IPS DF 19.7 (cell line): ENCODE measurements around the gene GFRA1.

Experiments used
- DNase-seq: peaks from one replicate; pipeline ENCODE4 v3.0.0-alpha.2; 2013; ENCODE audit warnings: low read depth, low spot score

The GFRA1 gene

GRCh38 chr10:116241085-116241484, 31.9 kb downstream of the GFRA1 start:
- no peak for DNase-seq

DNA sequence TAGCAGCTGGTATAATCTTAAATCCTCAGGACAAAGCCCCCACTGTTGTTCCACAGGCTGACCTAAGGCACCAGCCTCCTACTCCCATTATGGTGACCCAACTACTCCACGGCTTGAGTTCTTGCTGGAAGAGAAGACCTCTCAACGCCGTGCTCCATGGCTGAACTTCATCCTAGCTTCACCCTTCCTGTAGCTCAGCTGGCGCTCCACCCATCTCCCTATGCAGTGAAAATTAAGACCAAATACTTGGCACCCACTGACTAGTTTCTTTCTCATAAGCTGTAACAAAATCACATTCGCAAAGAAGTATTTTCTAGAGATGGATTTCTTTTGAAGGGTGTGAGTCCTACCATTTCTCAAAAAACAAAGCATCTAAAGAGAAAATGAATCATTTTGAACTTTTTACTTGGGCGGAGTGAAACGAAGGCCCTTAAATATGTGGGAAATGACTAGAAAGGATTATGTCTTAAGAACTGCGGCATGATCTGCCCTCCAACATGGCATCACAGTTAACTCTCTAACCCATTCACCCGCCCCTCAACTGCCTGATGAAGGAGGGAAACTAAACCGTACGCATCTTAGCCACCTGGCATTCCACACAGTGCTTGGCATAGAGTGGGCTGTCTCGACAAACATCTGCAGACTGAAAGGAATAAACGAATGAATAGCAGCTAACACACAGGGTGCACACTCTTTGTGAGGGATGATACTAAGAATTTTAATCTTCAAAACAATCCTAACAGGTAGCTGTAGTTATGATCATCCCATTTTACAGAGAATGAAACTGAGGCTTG, 32.7 kb downstream of the GFRA1 start:
- no peak for DNase-seq

- no peak for DNase-seq
Observed at GRCh38 chr10:116239229-116239628, 33.8 kb downstream of the GFRA1 start.

GRCh38 chr10:116237970-116238369, 35.0 kb downstream of the GFRA1 start:
- DNase-seq: no peak

DNA sequence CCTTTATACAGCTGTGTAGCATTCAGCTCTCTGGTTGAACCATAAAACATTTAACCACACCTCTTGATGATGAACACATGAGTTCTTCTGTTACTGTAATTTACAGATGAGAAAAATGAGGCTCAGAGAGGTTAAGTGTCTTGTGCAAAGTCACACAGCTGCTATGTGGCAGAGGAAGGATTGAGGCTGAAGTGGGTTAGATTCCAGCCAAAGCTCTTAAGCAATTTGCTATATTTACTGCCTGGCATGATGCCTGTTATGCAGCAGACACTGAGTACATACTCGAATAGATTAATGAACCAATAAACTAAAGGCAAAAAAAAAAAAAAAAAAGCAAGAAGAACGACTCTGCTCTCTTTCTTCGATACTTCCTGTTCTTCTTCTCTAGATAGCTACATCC, 35.7 kb downstream of the GFRA1 start:
- no peak for DNase-seq

- DNase-seq: no peak
Observed at GRCh38 chr10:116233230-116233629, 39.8 kb downstream of the GFRA1 start.

GRCh38 chr10:116232613-116233012, 40.4 kb downstream of the GFRA1 start:
- DNase-seq: no peak

DNA sequence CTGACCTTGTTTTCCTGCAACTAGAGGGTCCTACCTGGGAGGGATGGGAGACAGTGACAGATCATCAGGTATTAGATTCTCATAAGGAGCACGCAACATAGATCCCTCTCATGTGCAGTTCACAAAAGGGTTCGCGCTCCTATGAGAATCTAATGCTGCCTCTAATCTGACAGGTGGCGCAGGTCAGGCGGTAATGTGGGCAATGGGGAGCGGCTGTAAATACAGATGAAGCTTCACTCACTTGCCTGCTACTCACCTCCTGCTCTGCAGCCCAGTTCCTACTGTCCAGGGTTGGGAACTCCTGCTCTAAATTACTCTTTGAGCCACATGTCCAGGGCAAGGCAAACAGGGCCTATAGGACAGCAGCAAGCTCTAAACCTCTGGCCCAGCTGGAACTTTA, 46.2 kb downstream of the GFRA1 start:
- DNase-seq: no peak

DNA sequence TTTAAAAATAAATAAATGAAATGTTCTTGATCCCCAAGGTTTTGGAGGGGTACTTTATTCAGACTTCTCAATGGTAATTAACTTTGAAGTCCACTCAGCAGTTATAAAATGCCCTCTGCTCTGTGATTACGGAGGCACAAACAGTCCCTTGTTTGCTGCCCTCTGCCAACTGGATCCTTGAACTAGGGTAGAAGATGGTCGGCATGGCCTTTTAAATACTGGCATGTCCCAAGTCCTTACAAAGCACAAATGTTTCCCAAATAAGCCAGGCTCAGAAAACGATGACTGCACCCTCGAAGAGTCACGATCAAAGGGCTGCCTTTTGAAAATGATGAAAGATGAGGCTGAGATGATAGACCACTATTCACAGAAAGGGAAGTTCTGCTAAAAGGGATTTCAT, 47.0 kb downstream of the GFRA1 start:
- DNase-seq: no peak

GRCh38 chr10:116223289-116223688, 49.7 kb downstream of the GFRA1 start:
- DNase-seq: no peak

- no peak for DNase-seq
Observed at GRCh38 chr10:116221053-116221452, 52.0 kb downstream of the GFRA1 start.

DNA sequence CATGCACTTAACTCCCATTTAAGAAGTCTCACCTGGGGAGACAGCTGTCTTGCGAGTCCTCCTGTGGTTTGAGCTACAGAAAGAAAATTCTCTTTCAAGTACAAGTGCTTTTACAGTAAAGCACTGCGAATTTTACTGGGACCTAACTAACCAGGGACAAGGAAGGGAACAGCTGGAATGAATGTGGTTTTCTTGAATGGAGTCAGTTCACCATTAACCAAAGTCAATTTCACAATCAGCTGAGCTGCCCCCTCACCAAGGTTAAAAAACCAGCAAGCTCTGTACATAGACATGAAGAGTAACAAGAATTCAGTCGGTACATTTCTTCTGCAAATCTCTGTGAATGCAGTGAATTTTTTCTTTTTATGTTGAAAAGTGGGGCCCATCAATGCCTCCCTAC, 56.3 kb downstream of the GFRA1 start:
- DNase-seq: no peak

DNA sequence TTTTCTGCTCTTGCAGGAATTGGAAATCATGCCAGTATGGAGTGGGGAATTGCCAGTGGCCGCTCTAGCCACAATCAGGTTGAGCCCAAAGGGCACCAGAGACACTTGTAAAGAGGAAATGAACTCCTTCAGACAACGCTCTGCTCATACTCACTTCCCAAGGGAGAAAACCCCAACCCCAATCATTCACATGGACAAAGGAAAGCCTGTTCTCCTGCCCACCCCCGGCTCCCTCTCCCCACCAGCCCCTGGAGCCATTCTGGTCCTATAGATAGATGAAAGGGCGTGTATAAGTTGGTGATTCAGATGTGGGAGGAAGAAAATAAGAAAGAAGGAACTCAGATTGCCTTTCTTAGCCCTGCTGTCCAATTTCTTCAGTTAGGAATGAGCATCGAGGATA, 57.4 kb downstream of the GFRA1 start:
- DNase-seq: no peak

DNA sequence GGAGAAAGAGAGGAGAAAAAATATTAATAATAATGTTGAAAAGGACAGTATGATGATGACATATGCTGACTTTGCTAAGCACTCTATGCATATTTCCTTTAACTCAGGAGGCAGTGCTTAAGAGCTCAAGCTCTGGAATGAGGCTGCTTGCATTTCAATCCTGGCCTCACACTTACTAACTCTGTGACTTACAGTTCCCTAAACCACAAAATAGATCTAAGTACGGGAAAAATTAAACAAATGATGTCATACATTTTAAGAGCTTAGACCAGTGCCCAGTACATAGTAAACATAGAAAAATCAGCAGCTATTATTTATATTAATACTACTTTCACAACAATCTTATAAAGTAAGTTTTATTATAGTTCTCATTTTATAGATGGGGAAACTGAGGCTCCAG, 61.3 kb downstream of the GFRA1 start:
- no peak for DNase-seq

DNA sequence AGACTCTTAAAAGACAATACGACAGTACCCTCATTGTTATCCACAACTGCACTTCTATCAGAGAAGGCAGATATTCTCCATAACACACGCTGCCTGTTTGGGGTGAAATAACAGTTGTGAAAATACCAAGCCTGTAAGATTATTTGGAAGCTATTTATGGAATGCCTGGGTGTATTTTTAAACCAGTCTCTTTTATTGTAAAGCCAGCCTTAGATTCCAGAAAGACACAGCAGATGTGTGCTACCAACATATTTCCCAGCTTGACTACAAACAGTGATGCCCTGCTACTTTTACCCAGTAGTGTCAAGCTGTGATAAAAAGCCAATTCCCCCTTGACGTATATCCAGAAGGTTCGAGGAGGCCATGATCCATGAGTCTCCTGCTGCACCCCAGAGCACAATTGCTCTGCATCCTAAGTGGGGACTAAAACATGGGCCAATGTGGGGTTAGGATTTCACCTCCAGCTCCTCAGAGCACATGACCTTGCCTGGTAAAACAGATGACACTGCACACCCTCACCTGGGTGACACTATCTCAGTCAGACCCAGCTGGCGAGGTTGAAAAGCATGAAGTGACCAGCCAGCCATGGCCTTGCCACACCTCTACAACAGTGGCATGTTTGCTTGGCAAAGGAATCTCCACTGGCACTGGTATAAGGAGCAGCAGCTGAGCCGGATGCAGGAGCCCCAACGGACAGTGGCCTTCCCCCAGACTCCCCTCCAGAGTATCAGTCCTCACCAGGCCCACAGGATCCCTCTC, 62.2 kb downstream of the GFRA1 start:
- no peak for DNase-seq

DNA sequence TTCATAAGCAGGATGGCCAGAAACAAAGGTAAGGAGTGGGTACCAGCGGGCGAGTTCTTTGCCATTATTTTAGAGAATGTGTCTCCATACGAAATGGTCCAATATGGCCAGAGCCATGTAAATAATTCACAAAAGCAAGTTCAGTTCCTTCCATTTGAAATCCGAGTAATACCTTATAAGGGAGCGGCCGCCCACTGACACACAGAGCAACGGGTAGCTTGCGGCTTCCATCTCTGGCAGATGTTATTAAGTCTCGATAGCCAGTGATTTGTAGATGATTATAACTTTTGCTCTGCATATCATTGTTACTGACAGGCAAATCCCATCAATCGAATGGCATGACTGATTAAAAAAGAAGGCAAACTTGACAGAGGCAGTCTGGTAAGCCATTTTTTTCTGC, 63.2 kb downstream of the GFRA1 start:
- no peak for DNase-seq

DNA sequence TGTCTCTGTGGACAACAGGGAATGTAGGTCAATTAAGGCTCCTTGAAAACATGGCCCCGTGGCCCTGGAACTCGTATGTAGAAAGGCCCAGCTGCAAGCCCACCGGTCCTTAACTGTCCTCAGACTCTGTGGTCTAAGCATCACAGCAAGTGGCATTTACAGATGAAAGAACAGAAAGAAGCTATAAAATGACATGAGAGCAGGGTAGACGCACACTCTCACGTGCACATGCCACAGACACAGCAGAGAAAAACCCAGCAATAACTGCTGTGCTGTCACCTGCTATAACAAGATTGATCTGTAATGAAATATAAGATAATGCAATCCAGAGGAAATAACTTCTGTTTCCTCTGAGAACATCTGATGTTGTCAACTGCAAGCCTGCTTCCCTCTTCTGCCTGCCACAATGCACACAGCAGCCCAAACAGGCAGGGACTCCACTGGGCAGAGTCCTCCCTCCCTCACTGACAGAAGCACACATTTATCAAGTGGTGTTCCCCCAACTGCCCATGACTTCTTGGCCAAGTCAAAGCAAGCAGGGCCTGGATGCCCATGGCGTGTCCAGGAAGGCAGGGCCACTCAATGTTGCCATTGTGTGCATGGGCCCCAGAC, 63.9 kb downstream of the GFRA1 start:
- DNase-seq: no peak

- DNase-seq: no peak
Observed at GRCh38 chr10:116207690-116208089, 65.3 kb downstream of the GFRA1 start.

DNA sequence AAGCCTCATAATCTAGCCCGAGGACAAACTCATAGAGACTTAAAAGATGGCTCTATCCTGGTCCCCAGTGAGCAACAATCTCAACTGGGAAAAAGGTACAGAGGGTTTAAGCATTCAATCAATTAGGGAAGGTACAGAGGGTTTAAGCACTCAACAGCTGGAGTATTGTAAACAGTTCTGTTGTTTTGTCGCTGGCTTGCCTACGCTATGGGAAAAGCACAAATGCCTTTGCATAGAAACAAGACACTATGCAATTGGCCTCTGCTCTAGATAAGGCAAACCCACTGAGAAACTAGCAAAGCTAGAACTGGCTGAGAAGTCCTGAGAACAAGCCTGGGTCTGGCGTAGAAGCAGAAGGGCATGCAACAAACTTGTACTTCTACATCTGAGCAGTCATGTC, 69.3 kb downstream of the GFRA1 start:
- no peak for DNase-seq

- DNase-seq: no peak
Observed at GRCh38 chr10:116201670-116202430, 71.2 kb downstream of the GFRA1 start.

- no peak for DNase-seq
Observed at GRCh38 chr10:116201011-116201410, 72.0 kb downstream of the GFRA1 start.

- no peak for DNase-seq
Observed at GRCh38 chr10:116198676-116199035, 74.3 kb downstream of the GFRA1 start.
